Activated CD8-positive, alpha-beta T cell treated with anti-CD3 and anti-CD28 coated beads, Interleukin-2, amount 10 ng/mL, durations not matched to agents 7 days and 5 days (primary cell): ENCODE measurements around the gene FBXW11. TPM values are rescaled to one million over a fixed set of nuclear protein-coding genes. Genes with fewer than 3 reads are reported as not detected.
A peak's percentile ranks its signal among the peaks of the same experiment; 100 is the strongest.

ENCODE experiments used
- ATAC-seq: fragments of 150-1000 bp; cut with Tn5 transposase; one replicate; pipeline ENCODE4 v1.10.0; 2021; ENCODE audit warnings: moderate library complexity
- CTCF ChIA-PET: fragments of 350-600 bp; sonication (Branson Sonifier 250); formaldehyde crosslinking; loops from one replicate; lab custom pipeline; 2021; ENCODE audit warnings: antibody characterized with exemption; lab: Charles Lee
- POLR2A ChIA-PET: fragments of 350-600 bp; sonication (Branson Sonifier 250); formaldehyde crosslinking; loops from one replicate; lab custom pipeline; 2021; ENCODE audit warnings: antibody characterized with exemption; lab: Charles Lee
- DNase-seq: peaks from one replicate; pipeline ENCODE4 v3.0.0-alpha.2; 2020
- H3K27ac Mint-ChIP-seq: one replicate; pipeline ENCODE4 v1.8.0; 2021; ENCODE audit warnings: mild to moderate bottlenecking, mixed read lengths
- H3K27me3 Mint-ChIP-seq: one replicate; pipeline ENCODE4 v1.8.0; 2021; ENCODE audit warnings: low read depth, mixed read lengths
- H3K36me3 Mint-ChIP-seq: one replicate; pipeline ENCODE4 v1.8.0; 2021; ENCODE audit warnings: low read depth, mixed read lengths
- H3K4me1 Mint-ChIP-seq: one replicate; pipeline ENCODE4 v1.8.0; 2021; ENCODE audit warnings: low read depth, mixed read lengths
- H3K4me3 Mint-ChIP-seq: one replicate; pipeline ENCODE4 v1.8.0; 2021; ENCODE audit warnings: mild to moderate bottlenecking, mixed read lengths
- H3K9me3 Mint-ChIP-seq: one replicate; pipeline ENCODE4 v1.8.0; 2022; ENCODE audit warnings: mixed read lengths; ENCODE audit not compliant: insufficient read depth
- total RNA-seq, 2 experiments: library from RNA; stranded (reverse); gene quantifications; one replicate each; pipeline ENCODE4 v1.2.3, GENCODE V29; 2021

FBXW11 gene
- total RNA-seq, result 10 to 100 TPM; 26.3 to 27.1 TPM

- ATAC-seq (peak; percentile 90), DNase-seq (peak; percentile 97)
- Mint-ChIP-seq H3K4me1 (peaks cover 47% of the 10 kb centered on the region), H3K27me3 (no peaks in the 10 kb centered on the region), H3K9me3 (no peaks in the 10 kb centered on the region), H3K36me3 (peaks cover 16% of the 10 kb centered on the region), H3K27ac (peak within 1 kb of the TSS; percentile 96), H3K4me3 (peak within 1 kb of the TSS; percentile 86)
- ChIA-PET POLR2A (interaction anchor here (0.6 to 3.2 kb wide), 27 partner anchors 10 to 683 kb away, joined by 3 to 17 read pairs (median 5); partner anchors contain the start of genes NPM1 and STK10), CTCF (interaction anchor here (0.7 to 6.0 kb wide), 27 partner anchors 10 to 588 kb away, joined by 3 to 79 read pairs (median 5); partner anchors contain the start of genes FGF18 and STK10)
Measured at GRCh38 chr5:172006321-172007174, at the start of gene FBXW11. FBXW11 (minus strand) TSS chr5:172006638; CDS start chr5:172006502, 136 bp downstream.

- no peaks in the 10 kb centered on the region for H3K27me3 Mint-ChIP-seq
- peaks cover 79% of the 10 kb centered on the region for H3K36me3 Mint-ChIP-seq
- no peaks in the 10 kb centered on the region for H3K9me3 Mint-ChIP-seq
- ATAC-seq (no peak), DNase-seq (no peak)
- no peak overlapping the region for H3K27ac Mint-ChIP-seq
- H3K4me3 Mint-ChIP-seq, result no peak overlapping the region
- H3K4me1 Mint-ChIP-seq, result peaks cover 13% of the 10 kb centered on the region
- ChIA-PET CTCF (interaction anchor here (0.7 to 1.0 kb wide), 2 partner anchors 11 to 144 kb away, joined by 3 to 4 read pairs; no protein-coding TSS in a partner anchor), POLR2A (no interaction called here)
Measured at GRCh38 chr5:172055996-172056395, 49.6 kb upstream of the FBXW11 start.

GRCh38 chr5:172055421-172055820, 49.0 kb upstream of the FBXW11 start:
- ChIA-PET POLR2A (no interaction called here), CTCF (interaction anchor here (0.7 to 1.0 kb wide), 2 partner anchors 11 to 143 kb away, joined by 3 to 4 read pairs; no protein-coding TSS in a partner anchor)
- Mint-ChIP-seq H3K36me3 (peaks cover 79% of the 10 kb centered on the region), H3K27me3 (no peaks in the 10 kb centered on the region), H3K27ac (peak overlapping the region; percentile 55), H3K4me3 (no peak overlapping the region), H3K9me3 (no peaks in the 10 kb centered on the region), H3K4me1 (peaks cover 13% of the 10 kb centered on the region)
- ATAC-seq (no peak), DNase-seq (no peak)

- POLR2A ChIA-PET, result no interaction called here
- ATAC-seq (no peak), DNase-seq (no peak)
- Mint-ChIP-seq H3K4me3 (no peak overlapping the region), H3K27me3 (no peaks in the 10 kb centered on the region), H3K9me3 (no peaks in the 10 kb centered on the region), H3K36me3 (peaks cover 76% of the 10 kb centered on the region), H3K27ac (peak overlapping the region; percentile 15), H3K4me1 (peaks cover 13% of the 10 kb centered on the region)
- CTCF ChIA-PET, result no interaction called here
Measured at GRCh38 chr5:172054611-172055153, 48.2 kb upstream of the FBXW11 start.

GRCh38 chr5:172052450-172053236, 46.2 kb upstream of the FBXW11 start:
- no peaks in the 10 kb centered on the region for H3K27me3 Mint-ChIP-seq
- H3K27ac Mint-ChIP-seq, result no peak overlapping the region
- ChIA-PET POLR2A (interaction anchor here (0.6 kb wide), 1 partner anchor 53 kb away, joined by 3 read pairs; no protein-coding TSS in a partner anchor), CTCF (no interaction called here)
- DNase-seq, result no peak
- no peak for ATAC-seq
- peaks cover 12% of the 10 kb centered on the region for H3K4me1 Mint-ChIP-seq
- H3K36me3 Mint-ChIP-seq, result peaks cover 76% of the 10 kb centered on the region
- no peak overlapping the region for H3K4me3 Mint-ChIP-seq
- H3K9me3 Mint-ChIP-seq, result no peaks in the 10 kb centered on the region

- no peak overlapping the region for H3K4me3 Mint-ChIP-seq
- POLR2A ChIA-PET, result no interaction called here
- peak overlapping the region; percentile 33 for H3K27ac Mint-ChIP-seq
Measured at GRCh38 chr5:172051643-172052339, 45.4 kb upstream of the FBXW11 start.

GRCh38 chr5:172050080-172050479, 43.6 kb upstream of the FBXW11 start:
- Mint-ChIP-seq H3K9me3 (no peaks in the 10 kb centered on the region), H3K4me1 (peaks cover 5% of the 10 kb centered on the region), H3K4me3 (no peak overlapping the region), H3K36me3 (peaks cover 70% of the 10 kb centered on the region), H3K27me3 (no peaks in the 10 kb centered on the region), H3K27ac (no peak overlapping the region)
- CTCF ChIA-PET, result interaction anchor here (1.8 to 2.1 kb wide), 2 partner anchors 9 to 138 kb away, joined by 8 read pairs; no protein-coding TSS in a partner anchor
- DNase-seq (no peak), ATAC-seq (no peak)
- POLR2A ChIA-PET, result no interaction called here

More at GRCh38 chr5:172051643-172052339, 45.4 kb upstream of the FBXW11 start:
- H3K4me1 Mint-ChIP-seq, result peaks cover 7% of the 10 kb centered on the region
- DNase-seq (no peak), ATAC-seq (no peak)
- CTCF ChIA-PET, result no interaction called here
- H3K27me3 Mint-ChIP-seq, result no peaks in the 10 kb centered on the region
- peaks cover 76% of the 10 kb centered on the region for H3K36me3 Mint-ChIP-seq
- no peaks in the 10 kb centered on the region for H3K9me3 Mint-ChIP-seq

GRCh38 chr5:172049226-172049796, 42.9 kb upstream of the FBXW11 start:
- DNase-seq (no peak), ATAC-seq (no peak)
- H3K4me3 Mint-ChIP-seq, result no peak overlapping the region
- no peaks in the 10 kb centered on the region for H3K27me3 Mint-ChIP-seq
- peaks cover 72% of the 10 kb centered on the region for H3K36me3 Mint-ChIP-seq
- H3K4me1 Mint-ChIP-seq, result no peaks in the 10 kb centered on the region
- ChIA-PET POLR2A (no interaction called here), CTCF (interaction anchor here (1.8 to 2.1 kb wide), 2 partner anchors 10 to 137 kb away, joined by 8 read pairs; no protein-coding TSS in a partner anchor)
- no peaks in the 10 kb centered on the region for H3K9me3 Mint-ChIP-seq
- H3K27ac Mint-ChIP-seq, result no peak overlapping the region

GRCh38 chr5:172048539-172049101, 42.2 kb upstream of the FBXW11 start:
- Mint-ChIP-seq H3K27ac (peak overlapping the region; percentile 55), H3K36me3 (peaks cover 75% of the 10 kb centered on the region), H3K27me3 (no peaks in the 10 kb centered on the region), H3K9me3 (no peaks in the 10 kb centered on the region), H3K4me1 (no peaks in the 10 kb centered on the region), H3K4me3 (no peak overlapping the region)
- ChIA-PET POLR2A (no interaction called here), CTCF (interaction anchor here (1.0 to 1.8 kb wide), 4 partner anchors 11 to 245 kb away, joined by 3 to 8 read pairs (median 4); no protein-coding TSS in a partner anchor)
- DNase-seq, result no peak
- ATAC-seq, result no peak

GRCh38 chr5:172048170-172048422, 41.7 kb upstream of the FBXW11 start:
- ChIA-PET POLR2A (no interaction called here), CTCF (interaction anchor here (1.0 to 1.8 kb wide), 3 partner anchors 11 to 246 kb away, joined by 3 to 4 read pairs (median 4); no protein-coding TSS in a partner anchor)
- no peaks in the 10 kb centered on the region for H3K9me3 Mint-ChIP-seq
- no peaks in the 10 kb centered on the region for H3K4me1 Mint-ChIP-seq
- H3K27ac Mint-ChIP-seq, result no peak overlapping the region
- H3K27me3 Mint-ChIP-seq, result no peaks in the 10 kb centered on the region
- ATAC-seq (no peak), DNase-seq (no peak)
- H3K36me3 Mint-ChIP-seq, result peaks cover 75% of the 10 kb centered on the region
- no peak overlapping the region for H3K4me3 Mint-ChIP-seq
